ENCODE measurements around the gene TRIM46.

Gene TRIM46, protein sequence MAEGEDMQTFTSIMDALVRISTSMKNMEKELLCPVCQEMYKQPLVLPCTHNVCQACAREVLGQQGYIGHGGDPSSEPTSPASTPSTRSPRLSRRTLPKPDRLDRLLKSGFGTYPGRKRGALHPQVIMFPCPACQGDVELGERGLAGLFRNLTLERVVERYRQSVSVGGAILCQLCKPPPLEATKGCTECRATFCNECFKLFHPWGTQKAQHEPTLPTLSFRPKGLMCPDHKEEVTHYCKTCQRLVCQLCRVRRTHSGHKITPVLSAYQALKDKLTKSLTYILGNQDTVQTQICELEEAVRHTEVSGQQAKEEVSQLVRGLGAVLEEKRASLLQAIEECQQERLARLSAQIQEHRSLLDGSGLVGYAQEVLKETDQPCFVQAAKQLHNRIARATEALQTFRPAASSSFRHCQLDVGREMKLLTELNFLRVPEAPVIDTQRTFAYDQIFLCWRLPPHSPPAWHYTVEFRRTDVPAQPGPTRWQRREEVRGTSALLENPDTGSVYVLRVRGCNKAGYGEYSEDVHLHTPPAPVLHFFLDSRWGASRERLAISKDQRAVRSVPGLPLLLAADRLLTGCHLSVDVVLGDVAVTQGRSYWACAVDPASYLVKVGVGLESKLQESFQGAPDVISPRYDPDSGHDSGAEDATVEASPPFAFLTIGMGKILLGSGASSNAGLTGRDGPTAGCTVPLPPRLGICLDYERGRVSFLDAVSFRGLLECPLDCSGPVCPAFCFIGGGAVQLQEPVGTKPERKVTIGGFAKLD

DNA sequence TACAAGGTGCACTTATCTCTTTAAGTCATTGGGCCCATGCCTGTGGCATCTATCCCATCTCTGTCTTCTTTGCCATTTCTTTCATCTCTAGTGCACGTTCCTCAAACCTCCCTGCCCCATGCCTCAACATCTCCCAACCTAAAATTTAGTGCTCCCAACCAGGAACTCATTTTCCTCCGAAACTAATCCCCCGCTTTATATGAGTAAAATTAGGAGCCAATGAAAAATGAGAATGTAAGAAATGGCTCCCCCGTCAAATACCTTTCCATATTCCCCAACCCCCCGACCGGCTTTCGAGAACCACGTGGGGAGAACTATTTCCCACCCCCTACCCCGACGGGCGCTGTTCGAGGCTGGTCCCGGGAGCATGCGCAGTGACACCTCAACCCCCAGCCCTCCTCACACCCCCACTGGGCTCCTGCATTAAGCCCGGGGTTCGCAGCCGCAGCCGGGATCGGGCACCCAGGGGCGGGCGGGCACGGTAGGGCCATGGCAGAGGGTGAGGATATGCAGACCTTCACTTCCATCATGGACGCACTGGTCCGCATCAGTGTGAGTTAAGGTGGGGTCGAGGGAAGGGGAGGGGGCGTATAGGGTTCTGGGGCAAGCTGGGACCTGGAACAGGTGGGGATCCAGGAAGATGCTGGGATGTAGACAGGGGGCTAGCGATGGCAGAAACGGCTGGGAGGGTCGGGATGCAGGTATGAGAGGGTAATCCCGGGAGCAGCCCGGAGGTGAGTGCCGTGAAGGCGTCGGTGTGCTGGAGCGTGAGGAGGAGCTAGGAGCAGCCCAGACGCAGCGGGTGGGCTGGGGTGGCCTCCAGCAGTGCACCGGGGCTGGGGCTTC, at the start of gene TRIM46:
Gene TRIM46 (plus strand): TSS at position 372 of the 846 bp plus-strand sequence. CDS start 118 bp downstream, at position 490.
- no peak for TF ChIP-seq ZFX (IDR thresholded peaks at IDR 0.05; ENCODE audit: borderline replicate concordance)
- TF ChIP-seq, protein P1, sequence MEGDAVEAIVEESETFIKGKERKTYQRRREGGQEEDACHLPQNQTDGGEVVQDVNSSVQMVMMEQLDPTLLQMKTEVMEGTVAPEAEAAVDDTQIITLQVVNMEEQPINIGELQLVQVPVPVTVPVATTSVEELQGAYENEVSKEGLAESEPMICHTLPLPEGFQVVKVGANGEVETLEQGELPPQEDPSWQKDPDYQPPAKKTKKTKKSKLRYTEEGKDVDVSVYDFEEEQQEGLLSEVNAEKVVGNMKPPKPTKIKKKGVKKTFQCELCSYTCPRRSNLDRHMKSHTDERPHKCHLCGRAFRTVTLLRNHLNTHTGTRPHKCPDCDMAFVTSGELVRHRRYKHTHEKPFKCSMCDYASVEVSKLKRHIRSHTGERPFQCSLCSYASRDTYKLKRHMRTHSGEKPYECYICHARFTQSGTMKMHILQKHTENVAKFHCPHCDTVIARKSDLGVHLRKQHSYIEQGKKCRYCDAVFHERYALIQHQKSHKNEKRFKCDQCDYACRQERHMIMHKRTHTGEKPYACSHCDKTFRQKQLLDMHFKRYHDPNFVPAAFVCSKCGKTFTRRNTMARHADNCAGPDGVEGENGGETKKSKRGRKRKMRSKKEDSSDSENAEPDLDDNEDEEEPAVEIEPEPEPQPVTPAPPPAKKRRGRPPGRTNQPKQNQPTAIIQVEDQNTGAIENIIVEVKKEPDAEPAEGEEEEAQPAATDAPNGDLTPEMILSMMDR (IDR thresholded peaks at IDR 0.05), result peak; percentile 78
- H3K27ac ChIP-seq, result peak within 1 kb of the TSS; percentile 87

DNA sequence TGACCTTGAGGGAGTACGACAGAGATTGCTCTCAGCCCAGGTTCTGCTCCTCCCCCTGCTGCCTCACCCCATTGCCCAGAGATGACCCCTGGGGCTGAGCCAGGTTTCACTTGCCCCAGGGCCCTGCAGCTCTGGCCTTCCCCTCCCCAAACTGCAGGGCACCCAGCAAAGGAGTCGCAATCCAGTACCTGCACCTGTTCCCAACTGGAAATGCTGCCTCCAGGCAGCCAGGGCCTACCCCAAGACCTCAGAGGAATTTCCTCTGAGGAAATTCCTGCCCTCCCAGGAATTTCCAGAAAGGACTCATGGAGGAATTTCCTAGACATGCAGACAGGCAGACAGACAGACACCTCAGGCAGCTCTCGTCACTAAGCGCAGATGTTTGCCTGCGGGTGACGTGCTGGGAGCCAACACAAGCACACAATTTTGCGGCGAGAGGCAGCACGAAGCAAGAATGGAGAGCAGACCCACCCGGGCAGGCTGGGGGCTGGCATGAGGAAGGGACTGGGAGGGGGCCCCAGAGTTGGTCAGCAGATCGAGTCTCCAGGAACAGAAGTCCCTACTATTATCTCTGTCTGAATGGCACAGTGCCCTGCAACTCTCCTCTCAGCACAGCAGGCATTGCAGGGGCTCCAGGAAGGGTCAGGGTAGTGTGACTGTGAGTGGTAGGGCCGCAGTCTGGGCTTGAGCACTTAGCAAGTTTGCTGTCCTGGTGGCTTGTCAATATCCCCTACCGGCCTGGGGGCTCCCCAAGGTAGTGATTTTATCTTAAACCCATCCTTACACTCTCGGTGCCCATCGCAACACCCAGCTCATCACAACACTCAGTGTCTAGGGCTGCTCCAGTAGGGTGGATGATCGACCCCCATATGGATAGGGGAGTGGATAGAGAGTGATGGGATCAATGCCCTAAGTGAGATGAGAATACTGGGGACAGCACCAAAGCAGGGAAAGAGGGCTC, 48.9 kb upstream of the TRIM46 start:
- no peak for TF ChIP-seq ZFX (IDR thresholded peaks at IDR 0.05; ENCODE audit: borderline replicate concordance)
- TF ChIP-seq, protein P1 (IDR thresholded peaks at IDR 0.05), result no peak

DNA sequence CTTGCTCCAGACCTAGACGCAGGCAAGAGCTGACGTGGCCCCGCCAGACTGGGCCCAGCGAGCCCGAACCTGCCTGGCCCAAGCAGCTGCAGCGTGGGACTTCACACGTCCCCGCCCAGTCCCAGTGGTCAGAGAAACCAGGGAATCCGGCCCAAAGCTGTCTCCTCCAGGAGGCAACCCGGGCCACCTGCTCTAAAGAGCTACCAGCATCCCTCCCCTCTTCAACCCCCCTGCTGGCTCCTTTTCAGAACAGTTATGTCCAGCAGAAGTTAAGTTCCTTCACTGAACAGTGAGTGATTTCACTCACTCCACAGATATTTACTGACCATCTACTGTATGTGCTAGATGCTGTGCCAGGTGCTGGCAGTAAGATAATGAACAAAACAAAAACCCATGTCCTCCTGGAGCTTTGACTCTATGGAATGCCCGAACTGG, 48.1 kb upstream of the TRIM46 start:
- peak overlapping the region; percentile 99 for H3K27ac ChIP-seq

More for the DNA sequence above, 48.9 kb upstream of the TRIM46 start:
- peak overlapping the region; percentile 99; the same call in 1 of the 2 replicates for H3K27ac ChIP-seq

DNA sequence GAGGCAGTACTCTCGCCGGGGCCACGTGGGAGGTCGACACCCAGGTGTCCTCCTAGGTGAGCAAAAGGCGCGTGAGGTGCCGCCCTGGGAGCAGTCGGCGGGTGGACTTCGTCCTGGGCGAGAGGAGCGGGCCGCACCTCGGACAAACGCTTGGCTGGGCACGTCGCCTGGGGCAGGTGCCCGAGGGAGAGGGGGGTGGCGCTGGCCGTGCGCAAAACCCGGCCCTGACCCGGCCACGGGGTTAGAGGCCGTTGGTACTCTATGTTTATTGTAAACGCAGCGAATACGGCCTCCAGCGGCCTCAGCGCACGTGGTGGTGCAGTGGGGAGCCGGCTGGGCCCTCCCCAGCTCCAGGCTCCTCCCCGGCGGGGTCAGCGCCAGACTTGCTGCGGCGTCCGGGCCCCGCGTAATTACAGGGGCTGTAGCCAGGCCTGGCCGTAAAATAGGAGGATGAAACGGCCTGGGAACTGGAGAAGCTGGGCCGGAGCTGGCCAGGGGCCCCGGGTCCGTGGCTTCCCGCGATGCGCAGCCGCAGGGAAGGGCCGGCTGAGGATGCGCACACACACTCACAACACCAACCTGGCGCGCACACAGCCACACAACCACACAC, 47.6 kb upstream of the TRIM46 start:
- H3K27ac ChIP-seq, result peak overlapping the region; percentile 99
- TF ChIP-seq ZFX (IDR thresholded peaks at IDR 0.05; ENCODE audit: borderline replicate concordance), result no peak
- TF ChIP-seq, protein P1 (IDR thresholded peaks at IDR 0.05), result no peak

More for the DNA sequence above, 48.1 kb upstream of the TRIM46 start:
- no peak for TF ChIP-seq ZFX (IDR thresholded peaks at IDR 0.05; ENCODE audit: borderline replicate concordance)
- TF ChIP-seq, protein P1 (IDR thresholded peaks at IDR 0.05), result no peak

DNA sequence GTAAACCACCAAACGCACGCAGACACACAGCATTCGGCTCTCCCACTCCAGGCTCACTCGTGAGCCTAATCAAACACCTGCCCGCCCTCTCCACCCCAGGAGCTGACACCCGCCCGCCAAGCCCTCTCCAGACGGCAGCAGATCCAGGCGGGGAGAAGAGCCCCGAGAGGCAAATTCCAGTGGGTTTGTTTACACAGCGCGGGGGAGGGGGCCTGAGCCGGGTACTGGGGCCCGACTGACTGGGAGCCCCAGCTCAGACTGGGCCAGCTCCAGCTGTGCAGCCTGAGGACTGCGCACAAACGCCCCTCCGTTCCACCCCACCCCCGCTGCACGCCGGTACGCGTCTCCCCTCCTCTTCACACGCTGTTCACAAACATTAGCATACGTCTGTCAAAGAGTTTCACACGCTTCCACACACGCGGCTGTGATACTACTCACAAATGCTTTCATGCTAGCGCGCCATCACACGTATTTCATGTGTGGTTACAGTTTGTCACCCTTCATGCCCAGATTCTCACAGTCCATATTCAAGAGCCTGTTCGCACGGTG, 47.0 kb upstream of the TRIM46 start:
- TF ChIP-seq ZFX (IDR thresholded peaks at IDR 0.05; ENCODE audit: borderline replicate concordance), result no peak
- TF ChIP-seq, protein P1 (IDR thresholded peaks at IDR 0.05), result peak; percentile 25

More for the DNA sequence above, 47.0 kb upstream of the TRIM46 start:
- H3K27ac ChIP-seq, result peak overlapping the region; percentile 99
